Measurements from ENCODE around the gene KIR2DL3. TPM values are rescaled to one million over a fixed set of nuclear protein-coding genes. Genes with fewer than 3 reads are reported as not detected.
"Not testable (repeated sequence)": the region's sequence is repeated elsewhere in the genome, so short reads cannot be mapped to it uniquely, and the experiment has no call there.

KIR2DL3 gene
- total and polyA plus RNA-seq, 4 donors: not detected

- not testable (repeated sequence) for H3K36me3 ChIP-seq (ENCODE audit: control insufficient read depth, insufficient read depth, low read length); H3K27ac ChIP-seq (ENCODE audit: low read depth, low read length); H3K4me3 ChIP-seq (ENCODE audit: low read depth, low read length); H3K4me1 ChIP-seq (ENCODE audit: control insufficient read depth, insufficient read depth, low read length); H3K9me3 ChIP-seq (ENCODE audit: control insufficient read depth, insufficient read depth, low read length); H3K27me3 ChIP-seq (ENCODE audit: control insufficient read depth, insufficient read depth, low read length); DNase-seq (ENCODE audit: low read depth in 4 of 6, low spot score in 6 of 6)
- 95% methylated on average over 15 of the region's 15 CpGs for WGBS (ENCODE audit: insufficient coverage)
Measured at GRCh38 chr19:54769646-54770045, 31.3 kb downstream of the KIR2DL3 start, which contains the start of gene KIR2DL1. KIR2DL1 (plus strand) TSS chr19:54769793; CDS start chr19:54769851, 58 bp downstream.

GRCh38 chr19:54770511-54770910 lies 32.2 kb downstream of the KIR2DL3 start:
- H3K27ac ChIP-seq (ENCODE audit: low read depth, low read length); H3K36me3 ChIP-seq (ENCODE audit: control insufficient read depth, insufficient read depth, low read length); DNase-seq (ENCODE audit: low read depth in 4 of 6, low spot score in 6 of 6); H3K4me3 ChIP-seq (ENCODE audit: low read depth, low read length); H3K27me3 ChIP-seq (ENCODE audit: control insufficient read depth, insufficient read depth, low read length); H3K9me3 ChIP-seq (ENCODE audit: control insufficient read depth, insufficient read depth, low read length); H3K4me1 ChIP-seq (ENCODE audit: control insufficient read depth, insufficient read depth, low read length): not testable (repeated sequence)
- 75% methylated on average over 3 of the region's 4 CpGs for WGBS (ENCODE audit: insufficient coverage)

GRCh38 chr19:54771018-54771960 lies 33.0 kb downstream of the KIR2DL3 start:
- H3K4me3 ChIP-seq (ENCODE audit: low read depth, low read length); H3K4me1 ChIP-seq (ENCODE audit: control insufficient read depth, insufficient read depth, low read length); DNase-seq (ENCODE audit: low read depth in 4 of 6, low spot score in 6 of 6); H3K36me3 ChIP-seq (ENCODE audit: control insufficient read depth, insufficient read depth, low read length); H3K9me3 ChIP-seq (ENCODE audit: control insufficient read depth, insufficient read depth, low read length); H3K27me3 ChIP-seq (ENCODE audit: control insufficient read depth, insufficient read depth, low read length); H3K27ac ChIP-seq (ENCODE audit: low read depth, low read length): not testable (repeated sequence)
- WGBS (ENCODE audit: insufficient coverage): 80% methylated on average over 11 of the region's 15 CpGs

- WGBS (ENCODE audit: insufficient coverage): 35% methylated on average over 2 of the region's 2 CpGs
- H3K9me3 ChIP-seq (ENCODE audit: control insufficient read depth, insufficient read depth, low read length); H3K36me3 ChIP-seq (ENCODE audit: control insufficient read depth, insufficient read depth, low read length): not testable (repeated sequence)
Measured at GRCh38 chr19:54772666-54773065, 34.4 kb downstream of the KIR2DL3 start.

GRCh38 chr19:54775095-54775815 lies 36.9 kb downstream of the KIR2DL3 start:
- H3K4me3 ChIP-seq (ENCODE audit: low read depth, low read length); H3K9me3 ChIP-seq (ENCODE audit: control insufficient read depth, insufficient read depth, low read length); H3K27me3 ChIP-seq (ENCODE audit: control insufficient read depth, insufficient read depth, low read length); H3K36me3 ChIP-seq (ENCODE audit: control insufficient read depth, insufficient read depth, low read length); DNase-seq (ENCODE audit: low read depth in 4 of 6, low spot score in 6 of 6); H3K4me1 ChIP-seq (ENCODE audit: control insufficient read depth, insufficient read depth, low read length); H3K27ac ChIP-seq (ENCODE audit: low read depth, low read length): not testable (repeated sequence)
- 75% methylated on average over 9 of the region's 12 CpGs for WGBS (ENCODE audit: insufficient coverage)

More at GRCh38 chr19:54772666-54773065, 34.4 kb downstream of the KIR2DL3 start:
- H3K4me1 ChIP-seq (ENCODE audit: control insufficient read depth, insufficient read depth, low read length); H3K27ac ChIP-seq (ENCODE audit: low read depth, low read length); DNase-seq (ENCODE audit: low read depth in 4 of 6, low spot score in 6 of 6); H3K27me3 ChIP-seq (ENCODE audit: control insufficient read depth, insufficient read depth, low read length); H3K4me3 ChIP-seq (ENCODE audit: low read depth, low read length): not testable (repeated sequence)

GRCh38 chr19:54775830-54776229 lies 37.5 kb downstream of the KIR2DL3 start:
- not testable (repeated sequence) for H3K4me3 ChIP-seq (ENCODE audit: low read depth, low read length); H3K27me3 ChIP-seq (ENCODE audit: control insufficient read depth, insufficient read depth, low read length); H3K36me3 ChIP-seq (ENCODE audit: control insufficient read depth, insufficient read depth, low read length); H3K27ac ChIP-seq (ENCODE audit: low read depth, low read length); H3K9me3 ChIP-seq (ENCODE audit: control insufficient read depth, insufficient read depth, low read length); H3K4me1 ChIP-seq (ENCODE audit: control insufficient read depth, insufficient read depth, low read length); DNase-seq (ENCODE audit: low read depth in 4 of 6, low spot score in 6 of 6)
- WGBS (ENCODE audit: insufficient coverage): 73% methylated on average over 2 of the region's 8 CpGs

GRCh38 chr19:54777851-54778250 lies 39.5 kb downstream of the KIR2DL3 start:
- not testable (repeated sequence) for H3K27me3 ChIP-seq (ENCODE audit: control insufficient read depth, insufficient read depth, low read length); H3K4me3 ChIP-seq (ENCODE audit: low read depth, low read length); H3K4me1 ChIP-seq (ENCODE audit: control insufficient read depth, insufficient read depth, low read length); H3K27ac ChIP-seq (ENCODE audit: low read depth, low read length); DNase-seq (ENCODE audit: low read depth in 4 of 6, low spot score in 6 of 6); H3K9me3 ChIP-seq (ENCODE audit: control insufficient read depth, insufficient read depth, low read length); H3K36me3 ChIP-seq (ENCODE audit: control insufficient read depth, insufficient read depth, low read length)
- no CpG with 5 or more reads among the region's 4 CpGs for WGBS (ENCODE audit: insufficient coverage)

GRCh38 chr19:54778896-54779295 lies 40.6 kb downstream of the KIR2DL3 start:
- H3K9me3 ChIP-seq (ENCODE audit: control insufficient read depth, insufficient read depth, low read length); H3K27ac ChIP-seq (ENCODE audit: low read depth, low read length); H3K27me3 ChIP-seq (ENCODE audit: control insufficient read depth, insufficient read depth, low read length); H3K4me1 ChIP-seq (ENCODE audit: control insufficient read depth, insufficient read depth, low read length); H3K36me3 ChIP-seq (ENCODE audit: control insufficient read depth, insufficient read depth, low read length); DNase-seq (ENCODE audit: low read depth in 4 of 6, low spot score in 6 of 6); H3K4me3 ChIP-seq (ENCODE audit: low read depth, low read length): not testable (repeated sequence)
- WGBS (ENCODE audit: insufficient coverage): 90% methylated on average over 4 of the region's 7 CpGs

GRCh38 chr19:54782916-54783315 lies 44.6 kb downstream of the KIR2DL3 start:
- not testable (repeated sequence) for H3K27me3 ChIP-seq (ENCODE audit: control insufficient read depth, insufficient read depth, low read length); H3K36me3 ChIP-seq (ENCODE audit: control insufficient read depth, insufficient read depth, low read length); H3K27ac ChIP-seq (ENCODE audit: low read depth, low read length); H3K4me3 ChIP-seq (ENCODE audit: low read depth, low read length); H3K9me3 ChIP-seq (ENCODE audit: control insufficient read depth, insufficient read depth, low read length); H3K4me1 ChIP-seq (ENCODE audit: control insufficient read depth, insufficient read depth, low read length); DNase-seq (ENCODE audit: low read depth in 4 of 6, low spot score in 6 of 6)
- 43% methylated on average over 1 of the region's 4 CpGs for WGBS (ENCODE audit: insufficient coverage)
